Left cardiac atrium (tissue), 4 donors: ENCODE measurements around the gene NAB1. TPM values are rescaled to one million over a fixed set of nuclear protein-coding genes. Genes with fewer than 3 reads are reported as not detected.
"Not testable (repeated sequence)": the region's sequence is repeated elsewhere in the genome, so short reads cannot be mapped to it uniquely, and the experiment has no call there.

Experiments used
- ATAC-seq, 2 donors: fragments of 200-7000 bp; cut with Tn5 transposase; one replicate each; pipeline ENCODE4 v1.9.1; 2020; ENCODE audit warnings: mild to moderate bottlenecking in 2 of 2, moderate library complexity in 2 of 2
- DNase-seq: peaks from one replicate; pipeline ENCODE4 v3.0.0-alpha.2; 2020
- intact Hi-C, 2 donors: fragments of 100-400 bp; cut with DNase I; formaldehyde crosslinking; loops; one replicate each; pipeline versions ENCODE4 v1.14.1 to v1.15.1; 2022 to 2023
- long read RNA-seq: library from polyadenylated mRNA; unstranded; transcript quantifications from one replicate; pipeline ENCODE4 v2.0.0, GENCODE V29; 2021
- total RNA-seq, 2 donors: library from RNA; stranded (reverse); fragmentation: NEBNext Ultra II Directional; extraction: Animal tissue kit (Norgen Biotek cat#: 25700); gene quantifications; one replicate each; pipeline ENCODE4 v1.2.1, GENCODE V29; 2021
- donor health status: DM: no; HTN: yes; CAD: no.
- donor health status: DM: no; HTN: yes; CAD: no; lungs with severe emphysema.
- donor health status: DM: yes; HTN: yes; CAD: no.
- donor health status: Dilated cardiomyopathy.

Gene NAB1
- 10 to 100 TPM; 38.5 to 39.7 TPM for total RNA-seq
- long read RNA-seq, partial matches to known transcripts = 0 of 5 reads
- long read RNA-seq, other reads (novel, unspliced or antisense) = 5 of 5 reads

GRCh38 chr2:190649035-190649797 is at the start of gene NAB1:
Gene NAB1, plus strand, starts transcription at chr2:190649083. Its CDS starts 10,094 bp downstream, at chr2:190659177.
- intact Hi-C loops = loop anchor here in 1 of 2 donors (10.0 kb wide), 1 partner anchor 114 kb away; the partner anchor contains the start of gene NEMP2
- ATAC-seq = peak; percentile 38 to 55
- peak; percentile 74 for DNase-seq

DNA sequence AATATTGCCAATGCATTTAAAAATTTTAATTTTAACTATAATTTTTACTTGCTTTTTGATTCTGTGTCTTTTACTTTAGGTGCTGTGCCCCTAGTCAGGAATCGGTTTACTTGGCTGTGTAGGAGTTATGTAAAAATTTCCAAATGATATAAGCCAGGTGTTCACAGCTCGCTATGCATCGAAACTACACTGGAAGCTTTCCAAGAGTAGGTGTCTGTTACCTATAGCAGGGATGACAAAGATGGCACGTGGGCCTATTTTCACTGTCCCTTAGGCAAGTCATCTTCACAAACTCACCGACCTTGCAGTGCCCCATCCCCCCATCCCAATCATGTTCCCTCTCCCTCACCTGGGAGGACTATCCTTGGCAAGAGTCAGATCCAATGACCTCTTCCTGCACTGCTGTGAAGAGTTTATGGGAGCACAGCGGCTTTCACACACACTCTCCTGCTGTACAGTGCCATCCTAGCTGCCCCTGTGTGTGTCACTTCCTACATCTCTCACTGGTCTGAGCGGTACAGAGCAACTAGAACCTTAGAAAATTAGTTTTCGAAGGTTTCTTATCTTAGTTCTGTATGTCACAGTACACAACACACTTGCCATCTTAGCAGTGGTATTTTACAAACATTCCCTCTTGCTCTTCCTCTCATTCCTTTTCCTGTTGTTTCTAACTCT is 49.2 kb upstream of the NAB1 start:
- intact Hi-C loops = no loop called here
- DNase-seq (no peak), ATAC-seq (no peak)

DNA sequence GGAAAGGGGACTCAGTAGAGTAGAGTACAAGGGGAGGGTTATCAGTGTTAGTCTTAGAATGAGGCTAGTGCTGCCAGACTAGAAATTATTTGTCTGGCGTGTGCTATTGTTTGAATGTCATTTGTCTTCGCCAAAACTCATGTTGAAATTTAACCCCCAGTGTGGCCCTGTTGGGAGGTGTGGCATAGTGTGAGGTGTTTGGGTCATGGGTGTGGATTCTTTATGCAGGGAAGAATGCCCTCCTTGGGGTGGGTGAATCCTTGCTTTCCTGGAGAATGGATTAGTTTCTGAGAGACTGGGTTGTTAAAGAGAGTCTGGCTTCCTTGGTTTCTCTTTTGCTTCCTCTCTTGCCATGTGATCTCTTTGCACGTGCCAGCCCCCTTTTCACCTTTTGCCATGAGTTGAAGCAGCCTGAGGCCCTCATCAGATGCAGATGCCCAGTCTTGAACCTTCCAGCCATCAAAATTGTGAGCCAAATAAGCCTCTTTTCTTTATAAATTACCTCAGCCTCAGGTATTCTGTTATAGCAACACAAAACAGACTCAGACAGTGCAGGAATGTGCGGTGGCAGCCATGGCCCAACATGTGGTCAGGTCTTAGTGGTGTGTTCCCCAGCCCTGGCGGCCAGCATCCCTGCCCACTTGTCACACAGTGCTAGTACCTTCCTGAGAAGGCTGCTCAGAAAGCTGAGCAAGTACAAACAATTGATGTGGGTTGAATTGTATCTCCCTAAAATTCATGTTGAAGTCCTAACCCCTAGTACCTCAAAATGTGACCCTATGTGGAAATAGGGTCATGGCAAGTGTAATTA is 48.4 kb upstream of the NAB1 start:
- DNase-seq = no peak
- intact Hi-C loops = no loop called here
- no peak for ATAC-seq

GRCh38 chr2:190603374-190603773 is 45.5 kb upstream of the NAB1 start:
- intact Hi-C loops = no loop called here
- ATAC-seq (no peak), DNase-seq (no peak)

DNA sequence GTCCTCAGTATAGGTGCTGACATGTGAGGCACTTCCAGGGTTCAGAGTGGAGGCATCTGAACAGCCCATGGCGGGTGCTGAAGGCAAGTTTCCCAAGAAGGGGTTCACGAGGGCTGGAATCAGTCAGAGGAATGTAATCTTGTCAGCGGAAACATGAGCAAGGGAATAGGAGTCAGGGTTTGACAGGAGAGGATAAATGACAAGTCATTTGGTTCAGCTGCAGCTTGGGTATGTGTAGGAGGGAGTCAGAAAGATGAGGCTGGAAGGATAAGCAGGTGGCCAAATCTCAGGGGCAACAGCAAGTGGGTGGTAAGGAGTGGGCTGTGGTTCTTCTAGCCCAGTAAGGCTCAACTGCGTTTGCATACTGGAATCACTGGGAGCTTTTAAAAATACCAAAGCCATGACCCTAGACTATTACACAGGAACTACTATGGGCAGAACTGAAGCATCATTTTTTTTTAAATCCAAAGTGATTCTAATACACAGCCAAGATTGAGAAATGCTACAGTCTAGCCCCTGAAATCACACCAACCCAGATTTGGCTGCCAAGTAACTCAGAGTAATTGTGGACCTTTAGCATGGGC is 41.8 kb upstream of the NAB1 start:
- intact Hi-C loops = no loop called here
- DNase-seq (peak; percentile 28), ATAC-seq (peak; percentile 80 to 94)

GRCh38 chr2:190607657-190608357 is 41.1 kb upstream of the NAB1 start:
- no peak for DNase-seq
- ATAC-seq = no peak

DNA sequence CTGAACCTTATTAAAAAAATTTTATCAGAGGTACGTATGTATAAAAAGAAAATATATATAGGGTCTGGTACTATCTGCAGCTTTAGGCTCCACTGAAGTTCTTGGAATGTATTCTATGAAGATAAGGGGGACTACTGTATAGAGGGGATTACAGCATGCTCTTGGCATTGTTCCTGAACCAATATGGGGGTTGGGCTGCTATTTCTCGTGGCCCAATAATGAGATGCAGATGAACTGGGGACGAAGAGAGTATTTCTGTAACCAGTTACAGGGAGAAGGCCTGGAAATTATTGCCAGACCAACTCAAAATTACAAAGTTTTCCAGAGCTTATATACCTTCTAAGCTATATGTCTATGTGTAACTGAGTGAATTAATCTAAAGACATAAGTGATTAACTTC is 40.0 kb upstream of the NAB1 start:
- DNase-seq, ATAC-seq, intact Hi-C loops: not testable (repeated sequence)

More at GRCh38 chr2:190607657-190608357, 41.1 kb upstream of the NAB1 start:
- intact Hi-C loops = no loop called here

DNA sequence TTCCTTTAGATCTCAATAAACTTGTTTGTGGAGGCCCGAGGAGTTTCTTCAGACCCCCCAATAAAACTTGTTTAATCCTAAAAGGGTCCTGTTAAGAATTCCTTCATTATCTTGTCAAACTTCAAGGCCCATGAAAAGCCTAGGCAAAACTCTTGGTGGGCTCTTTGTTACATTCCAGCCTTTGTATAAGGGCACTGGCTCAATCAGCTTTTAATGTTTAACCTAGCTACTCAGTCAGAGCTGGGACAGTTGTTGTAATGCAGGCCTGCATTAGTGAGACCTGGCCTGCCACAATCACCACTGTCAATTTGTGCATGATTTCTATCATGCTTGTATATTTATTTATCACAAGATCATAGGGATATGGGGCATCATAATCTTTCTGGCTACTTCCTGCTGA is 39.5 kb upstream of the NAB1 start:
- intact Hi-C loops, ATAC-seq, DNase-seq: not testable (repeated sequence)

DNA sequence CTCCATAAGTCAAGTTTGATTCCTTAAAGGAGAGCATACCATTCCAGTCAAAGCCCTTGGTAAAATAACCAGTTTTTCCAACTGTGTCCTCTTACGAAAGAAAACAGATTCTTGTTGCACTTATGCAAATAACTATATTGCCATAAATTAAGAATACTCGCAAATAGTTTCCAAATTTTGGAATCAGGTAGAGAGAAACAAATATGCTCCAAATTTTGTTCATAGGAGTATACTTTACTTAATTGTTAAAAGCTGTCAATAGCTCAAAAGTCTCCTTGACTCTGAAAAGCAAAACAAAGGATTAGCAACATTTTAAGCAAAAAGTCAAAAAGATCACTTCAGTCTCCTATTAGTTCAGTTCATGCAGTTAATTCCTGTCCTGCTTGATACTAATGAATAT is 38.4 kb upstream of the NAB1 start:
- DNase-seq, ATAC-seq, intact Hi-C loops: not testable (repeated sequence)

- ATAC-seq = no peak
- intact Hi-C loops = no loop called here
- no peak for DNase-seq
Measured at GRCh38 chr2:190615555-190616200, 33.2 kb upstream of the NAB1 start.

- DNase-seq (no peak), ATAC-seq (peak in 1 of 2 donors; percentile 25)
- intact Hi-C loops = no loop called here
Measured at GRCh38 chr2:190618030-190618429, 30.9 kb upstream of the NAB1 start.

DNA sequence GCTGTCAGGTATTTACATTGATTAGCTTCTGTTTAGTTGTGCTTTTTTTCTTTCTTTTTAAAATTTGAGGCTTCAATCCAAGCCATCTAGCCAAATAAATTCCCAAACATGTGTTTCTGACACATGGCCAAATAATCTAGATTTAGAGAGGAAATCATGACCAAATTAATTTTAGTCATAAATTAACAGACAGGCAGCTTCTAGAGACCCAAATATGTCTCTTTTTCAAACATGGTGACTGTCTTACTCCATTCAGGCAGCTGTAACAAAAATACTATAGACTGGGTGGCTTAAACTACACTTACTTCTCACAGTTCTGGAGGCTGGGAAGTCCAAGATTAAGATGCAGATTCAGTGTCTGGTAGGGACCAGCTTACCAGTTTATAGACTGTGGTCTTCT is 23.2 kb upstream of the NAB1 start:
- no peak for ATAC-seq
- no peak for DNase-seq
- intact Hi-C loops = loop anchor here in 1 of 2 donors (10.0 kb wide), 1 partner anchor 91 kb away; the partner anchor contains the start of gene NEMP2

DNA sequence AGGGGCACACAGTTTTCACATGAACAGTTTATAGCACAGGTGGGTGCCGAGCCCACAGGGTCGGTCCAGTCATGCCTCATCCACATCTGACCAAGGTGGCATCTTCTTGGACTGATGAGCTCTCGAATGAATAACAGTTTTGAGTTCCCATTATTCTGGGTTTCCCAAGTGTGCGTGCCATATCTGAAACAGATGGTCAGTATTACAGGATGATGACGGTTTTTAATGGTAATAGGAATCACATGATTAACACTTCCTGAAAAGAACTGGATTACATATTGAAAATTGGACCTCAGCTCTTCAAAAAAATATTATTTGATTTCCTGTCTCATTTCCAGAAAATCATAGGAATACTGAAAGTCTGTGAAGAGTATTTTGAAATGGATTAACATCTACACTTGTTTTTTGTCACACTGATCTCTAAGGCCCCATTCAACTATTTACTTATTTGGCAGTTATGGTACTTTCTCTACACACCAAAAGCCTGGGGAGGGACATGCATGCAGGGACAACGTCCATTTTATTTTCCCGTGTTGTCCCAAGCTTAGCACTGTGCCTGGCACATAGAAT is 22.2 kb upstream of the NAB1 start:
- no peak for DNase-seq
- intact Hi-C loops = loop anchor here in 1 of 2 donors (10.0 kb wide), 1 partner anchor 92 kb away; the partner anchor contains the start of gene NEMP2
- ATAC-seq = no peak

DNA sequence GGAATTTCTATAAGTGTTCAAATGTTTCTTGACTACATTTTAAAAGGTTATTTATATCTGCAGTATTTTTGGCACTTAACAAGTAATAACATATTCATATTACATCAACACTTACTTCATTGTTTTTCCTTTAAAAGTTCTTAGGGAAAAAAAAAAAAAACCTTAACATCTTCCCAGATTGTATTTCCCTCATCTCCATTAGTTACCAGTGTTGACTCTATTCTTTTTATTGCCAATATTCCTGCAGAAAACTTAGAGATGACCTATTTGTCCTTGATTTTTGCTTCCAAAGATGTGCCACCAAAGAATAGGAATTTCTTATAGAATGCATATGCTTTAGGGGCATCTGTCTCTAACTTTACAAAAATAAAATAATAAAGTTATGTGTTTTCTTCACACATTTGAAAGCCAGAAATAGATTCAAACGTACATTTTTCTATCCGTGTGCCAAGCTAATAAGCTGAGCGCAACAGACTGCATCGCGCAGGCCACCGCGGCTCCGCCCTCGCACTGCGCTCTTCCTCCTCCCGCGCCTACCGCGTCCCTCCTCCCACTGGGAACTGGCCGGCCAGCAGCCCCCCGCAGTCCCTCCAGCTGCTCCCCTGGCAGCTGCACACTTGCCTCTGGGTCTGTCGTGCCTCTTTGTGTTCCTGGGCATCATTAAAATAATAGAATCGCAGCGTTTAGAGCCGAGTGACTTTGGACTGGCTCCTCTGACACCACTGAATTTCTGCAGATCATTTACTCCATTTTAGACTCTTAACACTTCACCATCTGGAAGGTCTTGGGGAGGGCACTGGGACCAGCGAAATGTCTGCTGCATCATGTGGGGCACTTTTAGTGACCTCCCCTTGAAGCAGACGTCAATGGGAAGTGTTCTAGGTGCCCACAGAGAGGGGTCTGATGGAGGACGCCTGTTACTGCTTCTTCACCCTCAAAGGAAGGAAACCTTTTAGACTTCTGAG is 21.2 kb upstream of the NAB1 start:
- ATAC-seq (peak; percentile 93), DNase-seq (peak; percentile 53)
- intact Hi-C loops = loop anchor here in 1 of 2 donors (10.0 kb wide), 1 partner anchor 93 kb away; the partner anchor contains the start of gene NEMP2

DNA sequence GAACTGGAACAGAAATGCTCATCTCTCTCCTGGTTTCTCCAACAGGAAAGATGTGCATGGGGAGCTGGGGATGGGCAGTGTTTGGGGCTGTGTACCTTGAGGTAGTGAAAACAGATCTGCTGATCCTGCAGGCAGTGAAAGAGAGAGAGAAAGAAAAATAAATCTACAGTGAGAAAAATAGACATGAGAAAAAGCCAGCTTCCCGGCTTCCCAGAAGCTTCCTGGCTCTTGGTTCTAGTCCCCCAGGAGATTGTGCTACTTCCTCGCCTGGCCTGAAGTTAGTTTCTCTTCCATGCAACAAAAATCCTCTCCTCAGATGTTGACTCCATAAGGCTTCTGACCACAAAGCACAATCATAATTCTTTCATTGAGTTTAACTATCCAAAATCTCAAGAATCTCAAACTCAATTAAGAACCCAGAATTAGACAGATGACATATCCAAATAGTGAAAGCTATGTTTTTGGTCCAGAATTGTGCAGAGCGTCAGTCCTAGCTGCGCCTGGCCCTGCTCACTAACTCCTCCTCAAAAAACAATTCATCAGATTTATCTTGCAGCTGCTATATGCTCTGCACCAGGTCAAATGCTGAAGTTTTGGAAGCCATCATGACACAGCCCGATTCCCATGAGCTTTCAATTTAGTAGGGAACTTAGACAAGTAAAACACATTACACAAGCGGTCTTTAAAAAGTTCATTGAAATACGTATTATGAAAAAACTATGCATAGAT is 20.1 kb upstream of the NAB1 start:
- ATAC-seq = peak; percentile 42 to 66
- intact Hi-C loops = loop anchor here in 1 of 2 donors (10.0 kb wide), 1 partner anchor 94 kb away; the partner anchor contains the start of gene NEMP2
- DNase-seq = no peak

DNA sequence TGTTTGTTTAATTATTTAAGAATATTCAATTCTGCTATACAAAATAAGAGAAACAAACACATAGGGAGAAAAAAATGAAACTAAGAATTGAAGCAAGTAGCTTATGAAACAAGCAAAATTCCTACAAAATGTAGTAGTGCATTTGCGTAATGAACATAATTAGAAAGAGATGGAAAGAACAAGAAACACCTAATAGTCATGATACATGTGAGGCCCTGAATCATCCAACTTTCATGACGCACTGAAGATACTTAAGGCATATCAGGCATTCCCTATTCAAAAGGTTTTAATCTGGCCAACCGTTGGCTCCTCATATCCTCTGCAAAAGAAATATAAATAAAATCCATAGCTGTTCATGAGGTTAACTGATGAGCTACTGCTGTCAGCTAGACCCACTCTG is 14.5 kb upstream of the NAB1 start:
- DNase-seq (no peak), ATAC-seq (no peak)
- intact Hi-C loops = no loop called here
